ENCODE results near the gene ATP9B.

GRCh38 chr18:79167526-79168190 lies 98.5 kb downstream of the ATP9B start:
- TF ChIP-seq CTCF (IDR thresholded peaks at IDR 0.05 in 8 of 11, conservative IDR thresholded peaks at IDR 0.05 in 3 of 11) (no peak), POLR2A (IDR thresholded peaks at IDR 0.05) (no peak)

Measured in spleen (tissue), 7 donors.